HG03139 (cell line): ENCODE measurements around the gene CNGB1.
"Not testable (repeated sequence)": the region's sequence is repeated elsewhere in the genome, so short reads cannot be mapped to it uniquely, and the experiment has no call there.

Source experiments
- ATAC-seq: cut with Tn5 transposase; IDR thresholded peaks from one replicate; pipeline ENCODE4 v1.9.1; 2021; ENCODE audit not compliant: unreplicated experiment

The CNGB1 gene

DNA sequence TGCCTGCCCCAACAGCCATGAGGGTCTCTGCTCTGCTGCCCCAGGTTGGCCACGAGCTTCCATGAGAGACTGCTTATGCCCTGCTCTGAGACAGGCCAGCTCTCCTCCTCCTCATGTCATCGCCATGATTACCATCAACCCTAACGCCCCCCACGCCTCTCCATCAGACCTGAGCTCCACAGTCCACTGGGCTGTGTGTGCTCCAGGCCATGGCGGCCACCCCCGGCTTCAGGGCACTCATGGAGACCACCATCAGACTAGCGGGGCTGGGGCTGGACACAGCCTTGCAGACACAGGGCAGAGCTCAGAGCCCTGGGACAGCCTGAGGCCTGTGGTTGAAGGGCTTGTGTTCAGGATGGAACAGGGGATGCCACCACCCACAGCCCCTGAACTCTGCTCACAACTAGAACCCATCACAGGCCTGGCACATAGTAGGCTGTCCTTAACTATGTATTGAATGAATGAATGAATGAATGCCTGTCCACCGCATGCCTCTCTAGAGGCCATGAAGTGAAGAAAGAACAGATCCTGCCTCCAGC, 14.6 kb downstream of the CNGB1 start:
- ATAC-seq: no peak

DNA sequence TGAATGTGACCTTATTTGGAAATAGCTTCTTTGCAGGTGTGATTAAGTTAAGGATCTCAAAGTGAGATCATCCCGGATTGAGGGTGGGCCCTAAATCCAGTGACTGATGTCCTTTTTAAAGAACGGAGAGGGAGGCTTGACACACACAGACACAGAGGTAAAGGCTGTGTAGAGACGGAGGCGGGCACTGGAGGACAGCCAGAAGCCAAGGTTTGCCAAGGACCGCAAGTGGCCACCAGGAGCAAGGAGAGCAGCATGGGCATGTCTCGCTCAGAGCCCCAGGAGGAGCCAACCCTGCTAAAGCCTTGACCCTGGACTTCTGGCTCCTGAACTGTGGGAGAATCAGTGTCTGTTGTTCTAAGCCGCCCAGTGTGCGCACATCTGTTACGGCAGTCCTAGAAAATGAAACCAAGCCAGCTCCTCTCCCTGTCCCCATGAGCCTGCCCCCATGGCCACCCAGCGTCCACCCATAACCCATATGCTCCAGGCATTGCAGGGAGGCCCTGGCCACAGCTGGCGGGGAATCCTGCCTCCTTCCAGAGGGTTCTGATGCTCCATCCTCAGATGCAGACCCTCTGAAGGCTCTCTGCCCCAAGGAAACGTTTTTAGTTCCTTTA, 15.2 kb downstream of the CNGB1 start:
- ATAC-seq: no peak

DNA sequence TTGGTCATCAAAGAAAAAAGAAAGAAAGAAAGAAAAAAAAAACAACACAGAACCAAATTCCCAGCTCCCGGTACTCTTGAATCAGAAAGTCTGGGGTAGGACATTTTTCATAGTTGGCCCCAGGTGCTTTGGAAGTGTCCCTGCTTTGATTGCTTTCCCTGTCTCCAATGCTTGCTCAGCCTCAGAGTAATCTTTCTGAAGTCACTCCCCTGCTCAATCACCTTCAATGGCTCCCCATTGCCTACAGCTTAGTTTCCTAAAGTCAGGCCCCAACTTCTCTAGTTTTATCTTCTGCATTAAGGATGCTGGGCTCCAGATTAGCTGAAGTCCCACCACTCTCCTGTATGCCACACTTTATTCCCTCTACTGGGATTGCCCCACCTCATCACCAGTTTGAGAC, 17.1 kb downstream of the CNGB1 start:
- no peak for ATAC-seq

DNA sequence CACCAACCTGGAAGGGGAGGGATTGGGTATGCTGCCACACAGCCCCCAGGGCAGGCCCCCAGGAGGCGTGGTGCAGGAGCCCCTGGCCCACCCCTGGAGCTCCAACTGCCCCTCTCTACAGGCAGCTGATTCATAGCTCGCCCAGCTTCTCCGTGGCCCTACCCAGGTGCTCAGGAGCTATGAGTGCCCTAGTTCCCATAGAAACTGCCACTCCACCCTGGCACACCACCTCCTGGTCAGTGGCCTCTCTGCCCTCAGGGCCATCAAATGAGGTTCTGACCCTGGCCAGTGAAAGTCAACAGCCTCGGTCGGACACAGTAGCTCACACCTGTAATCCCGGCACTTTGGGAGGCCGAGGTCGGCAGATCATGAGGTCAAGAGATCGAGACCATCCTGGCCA, 18.0 kb downstream of the CNGB1 start:
- no peak for ATAC-seq

DNA sequence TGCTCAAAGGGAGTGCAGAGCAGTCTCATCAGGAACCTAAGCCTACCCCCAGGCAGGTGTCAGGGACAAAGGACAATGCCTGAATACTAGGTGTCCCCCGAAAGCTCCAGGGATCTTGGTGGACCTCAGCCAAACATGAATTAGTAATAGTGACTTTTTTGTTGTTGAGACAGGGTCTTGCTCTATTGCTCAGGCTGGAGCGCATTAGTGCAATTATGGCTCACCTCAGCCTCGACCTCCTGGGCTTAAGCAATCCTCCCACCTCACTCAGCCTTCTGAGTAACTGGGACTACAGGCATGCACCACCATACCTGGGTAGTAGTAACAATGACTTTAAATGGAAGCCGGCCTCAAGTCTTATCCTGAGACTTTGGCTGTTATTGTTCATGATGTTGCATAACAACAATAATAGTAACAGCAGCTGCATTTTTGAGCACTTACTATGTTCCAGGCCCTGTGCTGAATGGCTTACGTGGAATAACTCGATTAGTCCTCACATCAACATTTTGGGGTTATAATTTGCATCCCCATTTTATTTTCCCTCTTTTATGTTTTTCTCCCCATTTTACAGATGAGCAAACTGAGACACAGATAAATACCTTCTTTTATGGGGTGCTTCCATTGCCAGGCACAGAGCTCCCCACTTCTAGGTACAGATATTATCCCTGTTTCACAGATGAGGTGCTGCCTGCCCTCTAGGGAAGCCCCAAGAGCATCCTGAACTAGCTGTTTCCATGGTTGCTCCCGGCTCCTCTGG, 19.5 kb downstream of the CNGB1 start:
- ATAC-seq: no peak

- ATAC-seq: no peak
Observed at GRCh38 chr16:57950382-57950781, 20.5 kb downstream of the CNGB1 start.

GRCh38 chr16:57949595-57950238, 21.2 kb downstream of the CNGB1 start:
- no peak for ATAC-seq

GRCh38 chr16:57949013-57949412, 21.9 kb downstream of the CNGB1 start:
- ATAC-seq: no peak

DNA sequence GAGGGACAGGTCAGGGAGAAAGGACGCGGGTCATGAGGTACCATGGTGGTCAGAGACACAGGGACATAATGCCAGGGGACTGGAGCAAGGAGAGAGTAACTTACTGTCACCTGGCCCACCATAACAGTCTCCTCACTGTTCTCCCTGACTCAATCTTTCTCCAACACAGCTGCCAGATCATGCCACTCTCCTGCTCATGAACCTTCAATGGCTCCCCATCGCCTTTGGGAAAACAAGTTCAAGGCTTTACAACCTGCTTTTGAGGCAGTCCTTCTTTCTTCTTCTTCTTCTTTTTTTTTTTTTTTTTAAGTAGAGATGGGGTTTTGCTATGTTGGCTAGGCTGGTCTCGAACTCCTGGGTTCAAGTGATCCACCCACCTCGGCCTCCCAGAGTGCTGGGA, 22.9 kb downstream of the CNGB1 start:
- ATAC-seq: no peak

DNA sequence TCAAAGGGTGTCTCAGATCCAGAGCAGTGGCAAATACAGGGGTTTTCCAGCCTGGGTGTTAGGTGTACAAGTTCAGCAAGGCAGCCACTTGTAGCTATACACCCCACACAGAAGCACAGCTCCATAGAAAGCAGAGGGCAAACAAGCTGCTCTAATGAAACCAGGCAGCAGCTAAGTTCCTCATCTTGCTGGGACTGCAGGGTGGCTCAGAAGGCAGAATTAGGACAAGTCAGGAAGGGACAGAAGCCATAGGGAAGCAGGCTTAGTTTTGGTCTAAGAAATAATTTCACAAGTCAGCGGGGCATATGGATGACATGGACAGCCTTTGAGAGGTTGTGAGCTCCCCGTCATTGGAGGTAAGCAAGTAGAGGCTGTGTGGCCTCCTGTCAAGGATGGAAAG, 23.7 kb downstream of the CNGB1 start:
- ATAC-seq: no peak

GRCh38 chr16:57946181-57946801, 24.6 kb downstream of the CNGB1 start:
- no peak for ATAC-seq

DNA sequence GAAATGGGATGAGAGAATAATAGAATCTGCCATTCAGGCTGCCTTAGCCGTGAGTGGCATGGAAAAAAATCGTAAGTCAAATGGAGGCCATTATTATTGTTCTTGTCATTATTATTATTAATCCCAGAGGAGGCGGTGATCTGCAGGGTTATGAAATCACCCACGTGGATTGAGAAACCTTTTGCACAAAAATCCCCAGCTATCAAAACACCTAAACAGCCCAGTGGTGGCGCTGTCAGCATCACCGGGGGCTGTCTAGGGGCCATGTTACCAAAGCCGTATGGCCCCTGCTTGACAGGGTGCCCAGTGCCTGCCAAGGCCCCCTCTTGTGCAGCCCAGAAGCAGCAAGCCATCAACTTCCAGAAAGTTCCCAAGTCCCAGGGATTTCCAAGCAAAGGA, 25.2 kb downstream of the CNGB1 start:
- no peak for ATAC-seq

DNA sequence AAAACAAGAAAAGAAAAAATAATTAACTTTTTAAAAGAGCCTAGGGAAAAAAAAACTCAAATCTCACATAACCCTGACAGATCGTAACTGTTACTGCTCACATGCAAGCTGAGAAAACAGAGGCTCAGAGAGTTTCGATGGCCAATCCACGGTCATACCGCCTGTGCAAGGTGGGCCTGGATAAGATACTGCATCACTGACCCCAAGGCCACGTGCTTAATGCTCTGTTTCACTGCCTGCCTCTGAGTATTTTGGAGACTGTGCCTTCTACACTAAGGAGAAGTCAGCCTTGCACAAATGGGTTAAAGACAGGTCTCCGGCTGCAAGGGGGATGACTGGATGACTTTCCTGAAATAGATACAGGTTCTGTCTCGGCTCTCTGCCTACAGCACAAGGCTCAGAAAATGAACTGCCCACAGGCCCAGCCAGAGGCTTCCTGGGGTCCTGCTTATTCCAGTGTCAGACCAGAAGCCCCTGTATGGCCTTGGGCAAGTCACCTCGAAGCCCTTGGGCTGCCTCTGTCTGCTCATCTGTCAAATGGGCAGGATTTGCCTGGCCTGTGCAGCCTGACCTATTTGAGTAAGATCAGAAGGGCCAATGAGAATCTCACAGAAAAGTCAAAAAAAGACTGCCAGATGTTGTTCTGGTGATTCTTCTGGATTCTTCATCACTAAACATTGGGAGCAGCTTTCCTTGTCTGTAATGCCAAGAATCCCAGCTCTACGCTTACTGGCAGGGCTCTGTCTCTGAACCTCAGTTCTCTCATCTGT, 25.8 kb downstream of the CNGB1 start:
- ATAC-seq: no peak

- ATAC-seq: not testable (repeated sequence)
Observed at GRCh38 chr16:57943381-57943780, 27.5 kb downstream of the CNGB1 start.

GRCh38 chr16:57941901-57942300, 29.0 kb downstream of the CNGB1 start:
- not testable (repeated sequence) for ATAC-seq

DNA sequence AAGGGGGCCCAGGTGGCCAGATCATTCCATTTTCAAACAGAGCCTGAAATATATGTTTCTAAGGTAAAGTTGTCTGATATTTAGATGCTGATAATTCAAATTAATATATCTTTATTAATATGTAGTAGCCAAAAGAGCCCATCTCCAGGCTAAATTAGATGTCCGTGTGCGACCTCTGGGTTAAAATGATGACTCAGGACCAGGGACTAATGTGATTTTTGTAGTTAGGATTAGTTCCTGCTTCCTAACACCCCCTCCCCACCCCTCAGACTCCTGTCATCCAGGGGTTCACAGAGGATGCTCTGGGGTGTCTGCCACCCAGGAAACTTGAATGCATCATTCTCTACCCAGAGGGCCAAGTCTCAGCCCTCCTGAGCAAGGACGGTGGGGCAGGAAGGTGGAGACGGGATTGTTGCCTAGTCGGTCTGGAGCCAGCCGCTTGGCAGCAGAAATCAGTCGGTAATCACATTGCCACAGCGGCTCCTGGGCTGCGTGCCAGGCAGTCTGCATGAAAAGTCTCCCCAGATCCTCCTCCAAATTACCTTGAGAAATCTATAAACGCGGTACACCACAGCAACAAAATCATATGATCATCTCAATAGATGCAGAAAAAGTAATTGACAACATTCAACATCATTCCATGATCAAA, 29.8 kb downstream of the CNGB1 start:
- no peak for ATAC-seq

DNA sequence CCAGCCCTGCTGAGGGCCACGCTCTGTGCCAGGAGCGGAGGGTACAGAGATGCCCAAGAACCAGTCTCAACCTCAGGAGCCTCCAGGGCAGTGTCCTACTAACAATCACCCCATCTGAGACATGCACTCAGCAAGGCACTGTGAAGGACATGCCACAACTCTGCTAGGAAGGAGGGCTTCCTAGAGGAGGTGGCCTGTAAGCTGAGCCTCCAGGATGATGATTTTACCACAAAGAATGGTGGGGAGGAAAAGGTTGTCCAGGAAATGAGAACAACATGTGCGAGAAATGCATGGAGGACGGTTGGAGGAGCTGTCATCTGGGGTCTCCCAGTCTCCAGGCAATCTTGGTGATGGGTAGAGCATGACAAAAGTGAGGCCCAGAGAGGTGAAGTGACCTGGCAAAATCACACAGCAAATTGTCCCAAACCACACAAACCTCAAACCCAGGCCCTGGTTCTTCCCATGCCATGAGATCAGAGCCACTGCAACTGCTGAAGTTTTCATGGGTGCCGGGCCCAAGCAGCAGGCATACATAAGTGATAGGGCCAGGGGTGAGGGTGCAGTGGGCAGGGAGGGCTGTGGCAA, 30.5 kb downstream of the CNGB1 start:
- ATAC-seq: no peak

- no peak for ATAC-seq
Observed at GRCh38 chr16:57939872-57940224, 31.1 kb downstream of the CNGB1 start.

DNA sequence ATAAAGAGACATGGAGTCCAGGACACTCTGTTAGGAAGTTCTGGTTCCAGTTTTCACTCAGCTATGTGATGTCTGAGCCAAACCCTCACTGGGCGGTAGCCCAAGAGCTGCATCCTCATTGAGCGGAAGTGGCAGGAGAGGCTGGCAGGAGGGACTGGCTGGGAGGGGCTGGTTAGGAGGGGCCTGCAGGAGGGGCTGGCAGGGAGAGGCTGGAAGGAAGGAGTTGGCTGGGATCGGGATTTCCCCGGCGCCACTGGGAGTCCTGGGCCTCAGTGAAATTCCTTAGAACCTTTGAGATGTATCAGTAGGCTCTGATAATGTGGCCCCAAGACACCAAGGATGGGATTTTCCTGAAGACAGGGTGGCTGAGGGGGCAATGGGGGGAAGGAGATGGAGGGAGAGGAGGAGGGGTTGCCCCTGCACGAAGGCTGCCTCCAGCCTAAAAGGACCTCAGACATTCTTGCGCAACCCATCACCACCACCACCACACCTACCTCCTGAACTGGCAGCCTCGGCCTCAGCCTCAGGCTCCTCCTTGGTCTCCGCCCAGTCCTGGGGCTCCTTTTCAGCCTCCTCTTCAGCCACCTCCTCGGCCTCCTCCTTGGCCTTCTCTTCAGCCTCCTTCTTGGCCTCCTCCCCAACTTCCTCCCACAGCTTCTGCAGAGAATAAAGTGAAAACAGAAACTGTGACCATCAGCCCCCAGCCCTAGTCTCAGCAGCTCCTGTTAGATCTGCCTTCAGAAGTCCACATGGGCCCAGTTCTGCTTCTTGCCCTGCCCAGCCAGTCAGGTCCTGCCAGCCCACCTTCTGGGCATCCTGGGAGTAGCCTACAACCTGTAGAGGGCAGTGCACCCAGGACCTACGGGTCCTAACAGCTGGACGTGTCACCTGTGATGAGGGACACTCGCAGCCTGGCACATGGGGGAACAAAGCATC, 31.7 kb downstream of the CNGB1 start:
- ATAC-seq: no peak
